Spleen (tissue), 11 donors: ENCODE data around the gene RNMT. TPM values are rescaled to one million over a fixed set of nuclear protein-coding genes. Genes with fewer than 3 reads are reported as not detected.
"Not testable (repeated sequence)": the region's sequence is repeated elsewhere in the genome, so short reads cannot be mapped to it uniquely, and the experiment has no call there.

Experiments
- DNase-seq: peaks from one replicate; pipeline ENCODE4 v3.0.0-alpha.2; 2020
- H3K27ac ChIP-seq, 8 donors: fragments of 200-600 bp; sonication (generic) in 7 of 8; 1 replicate in 4 of 8; 2 replicates in 4 of 8; pipeline versions ENCODE4 v1.5.0 to v1.8.0; 2016 to 2021; ENCODE audit warnings: inconsistent platforms in 4 of 8, mild to moderate bottlenecking in 4 of 8, moderate library complexity in 1 of 8
- H3K27me3 ChIP-seq, 7 donors: fragments of 200-600 bp; sonication (generic) in 6 of 7; replicated peaks in 1 of 7; 1 replicate in 4 of 7; 2 replicates in 3 of 7; pipeline versions ENCODE4 v1.5.0 to v1.8.0; 2016 to 2021; ENCODE audit warnings: inconsistent platforms in 3 of 7, mild to moderate bottlenecking in 1 of 7
- H3K36me3 ChIP-seq, 6 donors: fragments of 200-600 bp; sonication (generic) in 5 of 6; 1 replicate in 4 of 6; 2 replicates in 2 of 6; pipeline versions ENCODE4 v1.5.0 to v1.8.0; 2016 to 2021; ENCODE audit warnings: inconsistent platforms in 2 of 6
- H3K4me1 ChIP-seq, 6 donors: fragments of 200-600 bp; sonication (generic) in 5 of 6; 1 replicate in 3 of 6; 2 replicates in 3 of 6; pipeline versions ENCODE4 v1.5.0 to v1.8.0; 2016 to 2021; ENCODE audit warnings: inconsistent platforms in 3 of 6
- H3K4me3 ChIP-seq, 8 donors: fragments of 200-600 bp; sonication (generic) in 7 of 8; 1 replicate in 4 of 8; 2 replicates in 4 of 8; pipeline versions ENCODE4 v1.5.0 to v1.8.0; 2016 to 2021; ENCODE audit warnings: inconsistent platforms in 4 of 8, mild to moderate bottlenecking in 4 of 8, moderate library complexity in 2 of 8
- H3K9me3 ChIP-seq, 8 donors: fragments of 200-600 bp; sonication (generic) in 7 of 8; 1 replicate in 4 of 8; 2 replicates in 4 of 8; pipeline versions ENCODE4 v1.5.0 to v1.8.0; 2016 to 2021; ENCODE audit warnings: inconsistent platforms in 4 of 8
- POLR2A ChIP-seq, 3 donors: fragments of 450-650 bp; IDR thresholded peaks; one replicate each; pipeline ENCODE4 v1.5.1; 2017; ENCODE audit warnings: antibody characterized with exemption in 3 of 3, mild to moderate bottlenecking in 1 of 3
- POLR2AphosphoS5 ChIP-seq, 3 donors: sonication (generic); formaldehyde crosslinking; IDR thresholded peaks; one replicate each; pipeline ENCODE4 v1.5.1; 2017; ENCODE audit warnings: antibody characterized with exemption in 3 of 3
- WGBS, 5 donors: extraction: QIAGEN DNeasy Blood & Tissue Kit in 3 of 5; methylation state at CpG; one replicate each; pipeline versions ENCODE4 v1.1.5 to v1.1.7; 2013 to 2018; 5-methylcytosine and 5-hydroxymethylcytosine counted together
- intact Hi-C: fragments of 100-400 bp; cut with DNase I; formaldehyde crosslinking; loops from one replicate; pipeline ENCODE4 v1.15.0; 2023; ENCODE audit warnings: low total_unique reads
- polyA plus RNA-seq, 3 donors: library from polyadenylated mRNA; stranded (reverse); fragments of 200-250 nt; gene quantifications; one replicate each; pipeline ENCODE4 v1.2.1, GENCODE V29; 2013
- total RNA-seq, 7 donors: library from RNA; depleted of rRNA in 3 of 7; stranded (reverse); fragments of >200 nt in 3 of 7; fragmentation: NEBNext Ultra II Directional in 4 of 7; extraction: Animal tissue kit (Norgen Biotek cat#: 25700) in 4 of 7; gene quantifications; one replicate each; pipeline versions ENCODE4 v1.1.0 to v1.2.1, GENCODE V29; 2016 to 2021
- TF ChIP-seq, protein P1 (sequence below), 11 experiments: fragments of 200-600 bp in 7 of 11; fragments of 450-650 bp in 4 of 11; sonication (generic) in 4 of 11; IDR thresholded peaks in 8 of 11; conservative IDR thresholded peaks in 3 of 11; 1 replicate in 7 of 11; 2 replicates in 4 of 11; pipeline versions ENCODE4 v1.4.0 to v1.8.0; 2016 to 2021; ENCODE audit warnings: antibody characterized with exemption in 11 of 11, inconsistent platforms in 4 of 11, mild to moderate bottlenecking in 1 of 11
- donor health status: healthy with polysubstance abuse.
- donor health status: DM: no; HTN: no; CAD: no; lungs with moderate emphysema.
- donor health status: DM: no; HTN: no; CAD: no.
- donor health status: Bipolar disorder and iron deficiency.
- donor health status: healthy.
- donor health status: DM: no; HTN: no; CAD: no.
- donor health status: DM: yes; HTN: yes; CAD: no.

Gene RNMT
- total and polyA plus RNA-seq, 10 donors: 11.4 to 33.3 (median 23.3) TPM

GRCh38 chr18:13684546-13684945 is 41.9 kb upstream of the RNMT start:
- Histone ChIP-seq H3K9me3 (no peaks in the 10 kb centered on the region), H3K36me3 (peaks cover 0 to 17% (median 0%) of the 10 kb centered on the region in 6 donors), H3K27ac (no peak overlapping the region), H3K27me3 (no peaks in the 10 kb centered on the region), H3K4me1 (peaks cover 0 to 3% (median 0%) of the 10 kb centered on the region in 6 donors), H3K4me3 (no peak overlapping the region)
- TF ChIP-seq POLR2A (IDR thresholded peaks at IDR 0.05) (no peak), POLR2AphosphoS5 (IDR thresholded peaks at IDR 0.05) (no peak)
- TF ChIP-seq, protein P1, sequence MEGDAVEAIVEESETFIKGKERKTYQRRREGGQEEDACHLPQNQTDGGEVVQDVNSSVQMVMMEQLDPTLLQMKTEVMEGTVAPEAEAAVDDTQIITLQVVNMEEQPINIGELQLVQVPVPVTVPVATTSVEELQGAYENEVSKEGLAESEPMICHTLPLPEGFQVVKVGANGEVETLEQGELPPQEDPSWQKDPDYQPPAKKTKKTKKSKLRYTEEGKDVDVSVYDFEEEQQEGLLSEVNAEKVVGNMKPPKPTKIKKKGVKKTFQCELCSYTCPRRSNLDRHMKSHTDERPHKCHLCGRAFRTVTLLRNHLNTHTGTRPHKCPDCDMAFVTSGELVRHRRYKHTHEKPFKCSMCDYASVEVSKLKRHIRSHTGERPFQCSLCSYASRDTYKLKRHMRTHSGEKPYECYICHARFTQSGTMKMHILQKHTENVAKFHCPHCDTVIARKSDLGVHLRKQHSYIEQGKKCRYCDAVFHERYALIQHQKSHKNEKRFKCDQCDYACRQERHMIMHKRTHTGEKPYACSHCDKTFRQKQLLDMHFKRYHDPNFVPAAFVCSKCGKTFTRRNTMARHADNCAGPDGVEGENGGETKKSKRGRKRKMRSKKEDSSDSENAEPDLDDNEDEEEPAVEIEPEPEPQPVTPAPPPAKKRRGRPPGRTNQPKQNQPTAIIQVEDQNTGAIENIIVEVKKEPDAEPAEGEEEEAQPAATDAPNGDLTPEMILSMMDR (IDR thresholded peaks at IDR 0.05 in 8 of 11, conservative IDR thresholded peaks at IDR 0.05 in 3 of 11): no peak
- WGBS, 5 donors: 91 to 96% (median 92%) methylated on average over 4 of the region's 4 CpGs
- intact Hi-C loops: no loop called here
- no peak for DNase-seq

DNA sequence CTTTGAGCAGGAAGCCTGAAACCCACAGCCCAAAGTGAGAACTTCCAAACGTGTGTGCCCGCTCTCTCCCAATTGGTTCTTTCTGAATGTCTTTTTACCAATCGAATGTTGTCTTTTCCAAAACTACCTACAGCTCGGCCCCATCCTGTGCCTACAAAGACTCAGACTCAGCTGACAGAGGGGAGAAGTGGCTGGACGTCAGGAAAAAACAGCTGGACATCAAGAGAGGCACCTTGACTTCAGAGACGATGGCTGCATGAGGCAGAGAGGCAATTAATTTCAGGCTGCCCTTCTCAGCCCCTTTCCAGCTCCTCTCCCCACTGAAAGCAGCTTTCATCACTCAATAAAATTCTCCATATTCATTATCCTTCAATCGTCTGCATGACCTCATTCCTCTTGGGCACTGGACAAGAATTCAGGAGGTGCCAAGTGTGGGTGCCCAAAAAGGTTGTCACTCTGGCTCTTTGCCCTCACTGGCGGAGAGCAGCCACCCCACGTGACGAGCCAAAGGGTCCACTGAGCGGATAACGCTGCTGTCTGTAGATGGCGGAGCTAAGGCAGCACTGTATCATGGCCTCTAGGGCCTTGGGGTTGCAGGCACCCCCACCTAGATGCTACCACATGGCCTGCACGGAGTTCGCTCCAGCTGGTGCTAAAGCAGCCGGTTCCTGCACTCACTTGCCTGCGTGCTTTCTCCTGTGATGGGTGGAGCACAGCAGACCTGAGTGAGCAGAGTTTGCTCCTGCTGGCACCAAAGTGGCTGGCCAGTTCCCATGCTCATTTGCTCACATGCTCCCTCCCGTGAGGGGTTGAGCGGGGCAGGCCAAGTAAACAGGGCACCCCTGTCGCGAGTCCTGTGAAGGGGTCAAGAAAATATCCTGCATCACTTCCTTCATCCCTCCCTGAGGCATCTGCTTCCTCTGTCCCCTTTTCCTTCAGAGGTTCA is 38.0 kb upstream of the RNMT start:
- no peak overlapping the region for H3K4me3 ChIP-seq
- WGBS, 5 donors: 87 to 97% (median 90%) methylated on average over 17 to 21 of the region's 21 CpGs
- peaks cover 0 to 4% (median 0%) of the 10 kb centered on the region in 8 donors for H3K9me3 ChIP-seq
- DNase-seq: no peak
- H3K27ac ChIP-seq: no peak overlapping the region
- H3K4me1 ChIP-seq: no peaks in the 10 kb centered on the region
- peaks cover 0 to 5% (median 0%) of the 10 kb centered on the region in 6 donors for H3K36me3 ChIP-seq
- no peak for TF ChIP-seq POLR2A (IDR thresholded peaks at IDR 0.05)
- TF ChIP-seq, protein P1 (IDR thresholded peaks at IDR 0.05 in 8 of 11, conservative IDR thresholded peaks at IDR 0.05 in 3 of 11): no peak
- no peak for TF ChIP-seq POLR2AphosphoS5 (IDR thresholded peaks at IDR 0.05)
- intact Hi-C loops: no loop called here
- no peaks in the 10 kb centered on the region for H3K27me3 ChIP-seq

DNA sequence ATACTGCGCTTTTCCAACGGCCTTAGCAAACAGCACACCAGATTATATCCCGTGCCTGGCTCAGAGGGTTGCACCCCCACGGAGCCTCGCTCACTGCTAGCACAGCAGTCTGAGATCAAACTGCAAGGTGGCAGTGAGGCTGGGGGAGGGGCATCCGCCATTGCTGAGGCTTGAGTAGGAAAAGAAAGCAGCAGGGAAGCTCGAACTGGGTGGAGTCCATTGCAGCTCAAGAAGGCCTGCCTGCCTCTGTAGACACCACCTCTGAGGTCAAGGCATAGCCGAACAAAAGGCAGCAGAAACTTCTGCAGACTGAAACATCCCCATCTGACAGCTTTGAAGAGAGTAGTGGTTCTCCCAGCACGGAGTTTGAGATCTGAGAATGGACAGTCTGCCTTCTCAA is 36.4 kb upstream of the RNMT start:
- H3K4me3 ChIP-seq, intact Hi-C loops, H3K36me3 ChIP-seq, H3K27me3 ChIP-seq, H3K4me1 ChIP-seq, DNase-seq, H3K27ac ChIP-seq: not testable (repeated sequence)
- 91 to 99% (median 94%) methylated on average over 6 to 9 of the region's 9 CpGs for WGBS, 5 donors
- peaks cover 0 to 12% (median under 1%) of the 10 kb centered on the region in 8 donors for H3K9me3 ChIP-seq

GRCh38 chr18:13695337-13695736 is 31.1 kb upstream of the RNMT start:
- intact Hi-C loops, H3K4me3 ChIP-seq, H3K4me1 ChIP-seq, H3K36me3 ChIP-seq, H3K27ac ChIP-seq, H3K27me3 ChIP-seq, DNase-seq: not testable (repeated sequence)
- peaks cover 0 to 44% (median 10%) of the 10 kb centered on the region in 8 donors for H3K9me3 ChIP-seq
- WGBS, 5 donors: 92 to 96% (median 94%) methylated on average over 5 of the region's 5 CpGs

- no peak for DNase-seq
- Histone ChIP-seq H3K27me3 (no peaks in the 10 kb centered on the region), H3K4me1 (peaks cover 0 to 10% (median 0%) of the 10 kb centered on the region in 6 donors), H3K36me3 (peaks cover 0 to 8% (median 0%) of the 10 kb centered on the region in 6 donors), H3K9me3 (peaks cover 0 to 60% (median 26%) of the 10 kb centered on the region in 8 donors), H3K4me3 (no peak overlapping the region), H3K27ac (no peak overlapping the region)
- 89 to 94% (median 92%) methylated on average over 3 of the region's 3 CpGs for WGBS, 5 donors
- TF ChIP-seq, protein P1 (IDR thresholded peaks at IDR 0.05 in 8 of 11, conservative IDR thresholded peaks at IDR 0.05 in 3 of 11): no peak
- TF ChIP-seq POLR2AphosphoS5 (IDR thresholded peaks at IDR 0.05): no peak
- no peak for TF ChIP-seq POLR2A (IDR thresholded peaks at IDR 0.05)
- intact Hi-C loops: no loop called here
Observed at GRCh38 chr18:13696961-13697360, 29.5 kb upstream of the RNMT start.
